Heart right ventricle (tissue), 16 donors: Measurements from ENCODE around the gene MAP3K6. TPM values are rescaled to one million over a fixed set of nuclear protein-coding genes. Genes with fewer than 3 reads are reported as not detected.

Source experiments
- ATAC-seq, 8 donors: fragments of 200-7000 bp; cut with Tn5 transposase; one replicate each; pipeline ENCODE4 v1.9.1; 2020; ENCODE audit warnings: mild to moderate bottlenecking in 8 of 8, moderate library complexity in 8 of 8, moderate number of reproducible peaks in 1 of 8
- DNase-seq, 2 donors: peaks; one replicate each; pipeline ENCODE4 v3.0.0-alpha.2; 2020
- H3K27ac ChIP-seq, 10 donors: fragments of 200-600 bp; sonication (generic) in 2 of 10; one replicate each; pipeline versions ENCODE4 v1.5.0 to v1.8.0; 2020 to 2022; ENCODE audit warnings: mild to moderate bottlenecking in 3 of 10
- H3K27me3 ChIP-seq, 7 donors: fragments of 200-600 bp; one replicate each; pipeline ENCODE4 v1.8.0; 2021 to 2022; ENCODE audit warnings: mild to moderate bottlenecking in 2 of 7
- H3K36me3 ChIP-seq, 9 donors: fragments of 200-600 bp; sonication (generic) in 1 of 9; one replicate each; pipeline versions ENCODE4 v1.5.0 to v1.8.0; 2020 to 2022; ENCODE audit warnings: mild to moderate bottlenecking in 2 of 9
- H3K4me1 ChIP-seq, 9 donors: fragments of 200-600 bp; sonication (generic) in 1 of 9; one replicate each; pipeline versions ENCODE4 v1.5.0 to v1.8.0; 2020 to 2022; ENCODE audit warnings: mild to moderate bottlenecking in 4 of 9
- H3K4me3 ChIP-seq, 10 donors: fragments of 200-600 bp; sonication (generic) in 2 of 10; one replicate each; pipeline versions ENCODE4 v1.5.0 to v1.8.0; 2020 to 2022; ENCODE audit warnings: mild to moderate bottlenecking in 7 of 10, moderate library complexity in 2 of 10
- H3K9me3 ChIP-seq, 11 donors: fragments of 200-600 bp in 10 of 11; sonication (generic) in 2 of 11; one replicate each; pipeline versions ENCODE4 v1.5.0 to v1.8.0; 2013 to 2022; ENCODE audit warnings: mild to moderate bottlenecking in 2 of 11, control low read depth in 1 of 11, moderate library complexity in 1 of 11
- WGBS, 2 donors: extraction: QIAGEN DNeasy Blood & Tissue Kit; methylation state at CpG; one replicate each; pipeline ENCODE4 v1.1.7; 2013; ENCODE audit warnings: inconsistent platforms in 1 of 2; 5-methylcytosine and 5-hydroxymethylcytosine counted together
- intact Hi-C, 10 donors: fragments of 100-400 bp; cut with DNase I; formaldehyde crosslinking; loops; one replicate each; pipeline versions ENCODE4 v1.11.1 to v1.14.2; 2022
- polyA plus RNA-seq, 2 donors: library from polyadenylated mRNA; stranded (reverse); fragments of 200-250 nt; gene quantifications; one replicate each; pipeline ENCODE4 v1.2.3, GENCODE V29; 2013
- total RNA-seq, 10 donors: library from RNA; stranded (reverse); fragmentation: NEBNext Ultra II Directional in 3 of 10; extraction: Animal tissue kit (Norgen Biotek cat#: 25700) in 3 of 10; gene quantifications; one replicate each; pipeline versions ENCODE4 v1.2.1 to v1.2.4, GENCODE V29; 2021 to 2023
- TF ChIP-seq, protein P1 (sequence below), 9 donors: fragments of 200-600 bp; sonication (generic) in 2 of 9; IDR thresholded peaks; one replicate each; pipeline versions ENCODE4 v1.5.0 to v1.8.0; 2021 to 2022; ENCODE audit warnings: antibody characterized with exemption in 9 of 9, mild to moderate bottlenecking in 5 of 9, moderate library complexity in 1 of 9
- donor health status: Arrhythmogenic right ventricular cardiomyopathy.
- donor health status: ischemic (EF 13 %, LVEDD 7.1; RV severe dilation, severe dysfunction).
- donor health status: healthy with polysubstance abuse.
- donor health status: DM: no; HTN: yes; CAD: no.
- donor health status: DM: no; HTN: no; CAD: no.
- donor health status: ischemic (EF 25% LVEDD 6.9; RV normal size, moderate dysfunction).
- donor health status: ischemic (EF 25% LVEDD 5.7; RV mildly dilated, moderate dysfunction).
- donor health status: healthy.
- donor health status: DM: yes; HTN: yes; CAD: no.
- donor health status: Ischemic cardiomyopathy.
- donor health status: ischemic (EF 35%, LVEDD 5.7; RV mildly dilated, moderate dysfunction).
- donor health status: nonischemic (EF 11% LVEDD 7.7; RV severe dilation, severe dysfunction).
- donor health status: DM: yes; HTN: yes; CAD: no.
- donor health status: PGD.
- donor health status: ischemic (EF 29% LVEDD 5.4; RV normal size, mild dysfunction).
- donor health status: nonischemic (EF 23%, LVEDD 6.1; RV moderate dilation, normal function).

MAP3K6 gene
- total and polyA plus RNA-seq, 12 donors: 18.6 to 179 (median 30.4) TPM

GRCh38 chr1:27325286-27325685 is 41.5 kb downstream of the MAP3K6 start:
- Histone ChIP-seq H3K9me3 (no peaks in the 10 kb centered on the region), H3K27ac (peak overlapping the region in 2 of 10 donors; percentile 40 to 64), H3K4me3 (no peak overlapping the region), H3K4me1 (peaks cover 10 to 77% (median 52%) of the 10 kb centered on the region in 9 donors), H3K36me3 (peaks cover 0 to 65% (median 8%) of the 10 kb centered on the region in 9 donors), H3K27me3 (no peaks in the 10 kb centered on the region)
- TF ChIP-seq, protein P1, sequence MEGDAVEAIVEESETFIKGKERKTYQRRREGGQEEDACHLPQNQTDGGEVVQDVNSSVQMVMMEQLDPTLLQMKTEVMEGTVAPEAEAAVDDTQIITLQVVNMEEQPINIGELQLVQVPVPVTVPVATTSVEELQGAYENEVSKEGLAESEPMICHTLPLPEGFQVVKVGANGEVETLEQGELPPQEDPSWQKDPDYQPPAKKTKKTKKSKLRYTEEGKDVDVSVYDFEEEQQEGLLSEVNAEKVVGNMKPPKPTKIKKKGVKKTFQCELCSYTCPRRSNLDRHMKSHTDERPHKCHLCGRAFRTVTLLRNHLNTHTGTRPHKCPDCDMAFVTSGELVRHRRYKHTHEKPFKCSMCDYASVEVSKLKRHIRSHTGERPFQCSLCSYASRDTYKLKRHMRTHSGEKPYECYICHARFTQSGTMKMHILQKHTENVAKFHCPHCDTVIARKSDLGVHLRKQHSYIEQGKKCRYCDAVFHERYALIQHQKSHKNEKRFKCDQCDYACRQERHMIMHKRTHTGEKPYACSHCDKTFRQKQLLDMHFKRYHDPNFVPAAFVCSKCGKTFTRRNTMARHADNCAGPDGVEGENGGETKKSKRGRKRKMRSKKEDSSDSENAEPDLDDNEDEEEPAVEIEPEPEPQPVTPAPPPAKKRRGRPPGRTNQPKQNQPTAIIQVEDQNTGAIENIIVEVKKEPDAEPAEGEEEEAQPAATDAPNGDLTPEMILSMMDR (IDR thresholded peaks at IDR 0.05): no peak
- ATAC-seq (no peak), DNase-seq (no peak)
- 86 to 91% methylated on average over 15 of the region's 15 CpGs for WGBS, 2 donors
- intact Hi-C loops: loop anchor here in 1 of 10 donors (5.0 kb wide), 1 partner anchor 37 kb away; no protein-coding TSS in a partner anchor

GRCh38 chr1:27322569-27323240 is 44.1 kb downstream of the MAP3K6 start:
- Histone ChIP-seq H3K27ac (peak overlapping the region; percentile 81 to 96 (median 92)), H3K9me3 (no peaks in the 10 kb centered on the region), H3K27me3 (no peaks in the 10 kb centered on the region), H3K4me1 (peaks cover 10 to 65% (median 43%) of the 10 kb centered on the region in 9 donors), H3K4me3 (peak overlapping the region; percentile 68 to 97 (median 86)), H3K36me3 (peaks cover 0 to 42% (median 8%) of the 10 kb centered on the region in 9 donors)
- WGBS, 2 donors: 10 to 12% methylated on average over 10 of the region's 10 CpGs
- no peak for DNase-seq
- no peak for ATAC-seq
- intact Hi-C loops: loop anchor here in 2 of 10 donors (5.0 kb wide), 2 partner anchors 45 to 75 kb away; partner anchors contain the start of gene MAP3K6 (in 2 of the 2)
- TF ChIP-seq, protein P1 (IDR thresholded peaks at IDR 0.05): no peak

- H3K36me3 ChIP-seq: peaks cover 0 to 34% (median 8%) of the 10 kb centered on the region in 9 donors
- peak within 1 kb of the TSS; percentile 68 to 97 (median 86) for H3K4me3 ChIP-seq
- ATAC-seq (peak; percentile 98 to 100 (median 99)), DNase-seq (peak; percentile 97 to 98)
- H3K9me3 ChIP-seq: no peaks in the 10 kb centered on the region
- H3K27me3 ChIP-seq: no peaks in the 10 kb centered on the region
- H3K27ac ChIP-seq: peak within 1 kb of the TSS; percentile 81 to 96 (median 92)
- intact Hi-C loops: loop anchor here in 2 of 10 donors (5.0 kb wide), 2 partner anchors 45 to 75 kb away; partner anchors contain the start of gene MAP3K6 (in 2 of the 2)
- WGBS, 2 donors: 0 to 1% methylated on average over 67 of the region's 67 CpGs
- TF ChIP-seq, protein P1 (IDR thresholded peaks at IDR 0.05): peak in 8 of 9 donors; percentile 6 to 44 (median 26)
- peaks cover 5 to 57% (median 36%) of the 10 kb centered on the region in 9 donors for H3K4me1 ChIP-seq
Observed at GRCh38 chr1:27321813-27322568, 44.8 kb downstream of the MAP3K6 start, which contains the start of gene TMEM222. Gene TMEM222 (plus strand): TSS chr1:27322163. CDS start chr1:27322198, 35 bp downstream.

DNA sequence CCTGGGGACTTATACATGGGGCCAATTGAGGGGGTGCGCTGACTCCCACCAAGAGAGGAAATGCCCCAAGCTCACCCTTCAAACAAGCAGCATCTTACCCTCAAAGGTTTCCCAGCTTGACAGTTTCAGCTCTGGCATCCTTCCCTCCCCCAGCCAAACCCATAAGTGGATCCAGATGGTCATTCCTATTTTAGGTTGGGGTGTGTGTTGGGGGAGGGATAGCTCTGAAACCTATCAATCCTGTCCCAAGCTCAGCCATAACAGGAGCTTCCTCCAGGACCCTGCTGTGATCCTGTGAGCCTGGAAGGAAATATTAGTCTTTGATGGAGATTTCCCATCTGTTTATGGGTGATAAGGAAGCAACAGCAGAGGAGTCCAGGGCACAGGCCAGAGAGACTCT is 48.2 kb downstream of the MAP3K6 start:
- Histone ChIP-seq H3K4me1 (peaks cover 0 to 24% (median 14%) of the 10 kb centered on the region in 9 donors), H3K27ac (no peak overlapping the region), H3K36me3 (peaks cover 0 to under 1% (median 0%) of the 10 kb centered on the region in 9 donors), H3K27me3 (no peaks in the 10 kb centered on the region), H3K9me3 (no peaks in the 10 kb centered on the region), H3K4me3 (no peak overlapping the region)
- TF ChIP-seq, protein P1 (IDR thresholded peaks at IDR 0.05): no peak
- ATAC-seq: no peak
- intact Hi-C loops: no loop called here
- 59 to 65% methylated on average over 1 of the region's 1 CpG for WGBS, 2 donors
- no peak for DNase-seq
